GM11168 (cell line): ENCODE data around the gene MED26.
"Not testable (repeated sequence)": the region's sequence is repeated elsewhere in the genome, so short reads cannot be mapped to it uniquely, and the experiment has no call there.

Experiments used
- in situ Hi-C: fragments of 300-500 bp; cut with MboI; formaldehyde crosslinking; loops from one replicate; pipeline ENCODE4 v1.12.0; 2022; ENCODE audit warnings: low sequenced_read_pairs; ENCODE audit not compliant: unreplicated experiment

The MED26 gene

DNA sequence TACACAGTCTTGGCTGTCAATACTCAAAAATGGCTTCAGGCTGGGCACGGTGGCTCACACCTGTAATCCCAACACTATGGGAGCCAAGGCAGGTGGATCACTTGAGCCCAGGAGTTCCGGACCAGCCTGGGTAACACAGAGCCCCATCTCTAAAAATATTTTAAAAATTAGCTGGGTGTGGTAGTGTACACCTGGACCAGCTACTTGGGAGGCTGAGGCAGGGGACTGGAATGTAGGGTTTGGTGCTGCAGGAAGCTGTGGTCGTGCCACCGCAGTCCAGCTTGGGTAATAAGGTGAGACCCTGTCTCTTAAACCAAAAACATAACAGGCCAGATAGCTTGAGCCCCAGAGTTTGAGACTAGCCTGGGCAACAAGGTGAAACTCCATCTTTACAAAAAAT, 79.0 kb downstream of the MED26 start:
- in situ Hi-C loops, result no loop called here

DNA sequence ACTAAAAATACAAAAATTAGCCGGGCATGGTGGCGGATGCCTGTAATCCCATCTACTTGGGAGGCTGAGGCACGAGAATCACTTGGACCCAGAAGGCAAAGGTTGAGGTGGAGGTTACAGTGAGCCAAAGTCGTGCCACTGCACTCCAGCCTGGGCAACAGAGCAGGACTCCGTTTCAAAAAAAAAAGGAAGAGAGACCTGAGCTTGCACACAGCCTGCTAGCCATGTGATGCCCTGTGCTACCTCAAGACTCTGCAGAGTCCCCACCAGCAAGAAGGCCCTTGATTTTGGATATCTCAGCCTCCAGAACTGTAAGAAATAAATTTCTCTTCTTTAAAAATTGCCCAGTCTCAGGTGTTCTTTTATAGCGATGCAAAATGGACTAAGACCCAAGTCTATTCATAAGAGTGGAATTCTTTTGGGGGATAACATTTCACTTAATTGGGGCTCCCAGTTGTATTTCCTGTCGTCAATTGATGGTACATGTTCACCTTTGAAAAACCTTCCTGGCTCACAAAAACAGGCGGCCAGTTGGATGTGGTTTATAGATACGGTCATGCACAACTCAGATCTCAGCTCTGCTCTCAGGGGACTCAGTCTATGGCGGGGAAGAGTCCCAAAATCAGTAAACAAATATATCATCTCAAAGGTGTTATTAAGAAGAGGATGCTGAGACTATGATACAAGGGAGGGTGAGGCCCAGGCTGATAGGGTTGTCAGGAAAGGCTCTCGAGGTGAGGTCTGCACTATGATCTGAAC, 83.4 kb downstream of the MED26 start:
- in situ Hi-C loops, result no loop called here

DNA sequence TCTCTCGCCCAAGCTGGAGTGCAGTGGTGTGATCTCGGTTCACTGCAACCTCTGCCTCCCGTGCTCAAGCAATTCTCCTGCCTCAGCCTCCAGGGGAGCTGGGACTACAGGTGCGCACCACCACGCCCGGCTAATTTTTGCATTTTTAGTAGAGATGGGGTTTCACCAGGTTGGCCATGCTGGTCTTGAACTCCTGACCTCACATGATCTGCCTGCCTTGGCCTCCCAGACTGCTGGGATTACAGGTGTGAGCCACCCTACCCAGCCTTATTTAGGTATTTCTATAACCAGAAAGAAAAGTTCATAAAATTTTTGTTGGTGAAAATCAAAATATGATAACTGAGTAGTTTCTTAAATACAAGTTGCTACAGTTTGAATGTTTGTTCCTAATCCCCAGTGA, 84.3 kb downstream of the MED26 start:
- in situ Hi-C loops, result not testable (repeated sequence)

DNA sequence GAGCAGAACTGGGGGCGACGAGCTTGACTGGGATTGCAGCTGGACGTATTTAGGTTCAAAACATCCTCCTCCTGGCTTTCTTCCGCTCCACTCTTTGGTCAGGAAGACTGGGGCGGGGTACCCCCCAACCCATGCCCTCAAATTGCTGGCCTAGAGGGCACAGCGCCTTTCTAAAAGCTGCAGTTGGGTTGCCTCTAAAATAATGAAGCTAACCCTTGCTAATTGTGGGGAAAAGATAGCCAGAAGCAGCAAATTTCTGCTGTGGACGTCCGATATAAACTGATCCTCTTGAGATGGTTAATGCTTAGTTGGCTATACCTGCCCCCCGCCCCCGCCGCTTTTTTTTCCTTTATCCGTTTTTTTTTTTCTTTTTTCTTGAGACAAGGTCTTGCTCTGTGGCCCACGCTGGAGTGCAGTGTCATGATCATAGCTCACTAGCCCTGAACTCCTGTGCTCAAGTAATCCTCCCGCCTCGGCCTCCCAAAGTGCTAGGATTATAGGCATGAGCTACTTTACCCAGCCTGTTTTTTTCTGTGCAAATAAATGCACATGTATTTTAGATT, 85.0 kb downstream of the MED26 start:
- in situ Hi-C loops, result no loop called here

DNA sequence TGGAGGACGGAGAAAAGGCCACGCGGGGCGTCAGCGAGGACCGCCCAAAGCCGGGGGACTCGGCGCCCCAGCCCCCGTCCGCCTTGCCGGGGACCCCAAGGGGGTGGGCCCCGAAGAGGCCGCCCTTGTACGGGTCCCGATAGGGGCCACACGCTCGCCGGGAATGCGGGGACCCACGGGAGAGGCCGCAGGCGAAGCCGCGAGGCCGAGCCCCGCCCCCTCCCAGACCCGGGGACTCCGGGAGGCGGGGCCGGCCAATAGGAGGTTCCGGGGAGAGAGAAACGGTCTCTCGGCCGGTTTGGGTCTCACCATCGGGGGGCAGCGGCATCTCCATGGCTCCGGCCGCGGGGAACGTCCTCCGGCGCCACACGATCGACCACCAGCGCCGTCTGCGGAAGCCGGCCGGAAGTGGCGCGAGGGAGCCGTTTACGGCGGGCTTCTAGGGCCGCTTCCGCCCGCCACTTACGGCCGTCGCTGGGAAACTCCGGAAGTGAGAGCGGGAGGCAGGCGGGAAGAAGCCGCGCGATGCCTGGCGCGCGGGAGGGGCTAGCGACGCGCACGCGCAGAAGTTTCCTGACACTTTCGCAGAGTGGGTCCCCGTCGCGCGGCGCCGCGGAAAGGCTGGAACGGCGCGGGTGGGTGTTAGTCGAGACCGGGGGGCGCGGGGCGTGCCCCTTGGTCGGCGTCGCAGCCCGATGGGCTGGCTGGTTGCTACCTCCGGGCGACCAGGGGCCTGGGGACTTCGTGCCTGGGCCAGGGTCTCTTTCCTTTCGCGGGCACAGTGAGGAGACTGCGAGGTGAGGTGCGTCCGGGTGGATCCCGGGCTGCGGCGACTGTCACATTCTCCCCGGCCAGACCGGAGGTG, 85.7 kb downstream of the MED26 start, which contains the start of gene CHERP:
TSS of gene CHERP (minus strand) at position 393 of the 865 bp plus-strand sequence. CDS start at position 334, 59 bp downstream.
- in situ Hi-C loops, result no loop called here

DNA sequence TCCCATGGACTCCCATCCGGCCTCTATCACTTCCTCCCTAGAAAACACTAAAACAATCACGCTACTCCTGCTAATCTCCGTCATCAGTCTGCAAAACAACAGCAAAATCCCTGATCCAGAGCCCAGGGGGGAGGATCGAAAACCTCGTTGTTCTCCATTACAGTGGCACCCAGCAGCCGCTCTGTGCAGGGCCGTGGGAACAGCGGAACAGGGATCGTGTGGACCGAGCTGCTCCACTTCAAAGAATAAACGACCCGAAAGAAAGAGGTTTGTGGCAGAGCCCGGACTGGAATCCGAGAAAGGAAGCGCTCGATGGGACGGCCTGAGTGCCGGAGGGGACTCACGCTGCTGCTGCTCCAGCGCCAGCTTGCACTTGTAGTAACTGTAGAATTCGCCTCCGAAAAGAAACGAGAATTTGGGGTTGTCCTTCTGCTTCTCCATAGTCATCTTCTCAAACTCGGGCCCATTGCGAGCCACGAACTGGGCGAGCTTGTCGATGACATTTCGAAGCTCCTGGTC, 86.4 kb downstream of the MED26 start:
- in situ Hi-C loops, result no loop called here

DNA sequence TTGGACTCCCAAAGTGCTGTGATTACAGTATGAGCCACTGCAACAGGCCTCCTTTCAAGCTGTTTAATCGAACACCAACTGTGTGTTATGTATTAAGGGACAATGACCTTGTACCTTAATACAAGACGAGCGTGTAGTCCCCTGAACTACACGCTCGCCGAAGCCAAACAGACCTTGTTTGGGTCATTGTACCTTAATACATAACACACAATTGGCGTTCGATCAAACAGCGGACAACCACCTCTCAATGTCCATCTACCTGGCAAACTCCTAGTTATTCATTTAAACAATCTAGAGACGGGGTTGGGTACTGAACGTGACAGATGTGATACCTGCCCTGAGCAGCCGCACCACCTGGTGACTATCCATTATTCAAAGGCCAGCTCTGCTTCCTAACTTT, 87.1 kb downstream of the MED26 start:
- in situ Hi-C loops, result no loop called here

DNA sequence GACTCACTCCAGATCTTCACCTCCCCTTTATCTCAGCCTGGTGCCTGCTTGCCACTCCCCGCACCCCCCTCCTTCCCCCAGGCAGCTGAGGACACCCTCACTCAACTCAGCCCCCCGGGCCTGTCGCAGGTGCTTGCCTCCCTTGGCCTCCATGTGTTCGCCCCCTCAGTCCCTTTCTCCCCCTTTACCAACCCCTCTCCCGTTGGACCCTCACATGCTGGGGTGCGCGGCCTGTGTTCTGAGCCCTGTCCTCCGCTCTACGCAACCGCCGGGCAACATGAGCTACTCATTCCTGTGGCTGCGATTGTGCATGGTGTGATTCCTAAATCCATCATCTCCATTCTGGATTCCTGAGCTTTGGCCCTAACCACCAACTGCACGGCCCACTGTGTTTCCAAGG, 90.9 kb downstream of the MED26 start:
- in situ Hi-C loops, result no loop called here

DNA sequence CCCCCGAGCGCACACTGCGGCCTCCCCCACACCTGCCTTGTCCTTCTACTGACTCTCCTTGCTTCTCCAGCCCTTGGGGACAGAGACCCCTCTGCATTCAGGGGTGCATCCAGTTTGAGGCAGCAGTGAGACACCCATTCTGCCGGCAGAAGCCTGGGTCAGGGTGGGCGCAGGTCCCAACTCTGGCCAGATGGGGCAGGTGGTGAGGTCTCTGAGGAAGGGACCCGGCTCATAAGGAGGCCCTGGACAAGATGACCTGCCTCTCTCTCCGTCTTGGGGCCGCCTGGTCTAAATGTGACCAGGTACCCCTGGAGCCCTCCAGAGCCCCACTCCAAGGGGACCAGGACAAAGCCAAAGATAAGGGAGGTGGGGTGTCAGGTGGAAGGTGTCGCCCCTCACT, 91.9 kb downstream of the MED26 start:
- in situ Hi-C loops, result no loop called here

DNA sequence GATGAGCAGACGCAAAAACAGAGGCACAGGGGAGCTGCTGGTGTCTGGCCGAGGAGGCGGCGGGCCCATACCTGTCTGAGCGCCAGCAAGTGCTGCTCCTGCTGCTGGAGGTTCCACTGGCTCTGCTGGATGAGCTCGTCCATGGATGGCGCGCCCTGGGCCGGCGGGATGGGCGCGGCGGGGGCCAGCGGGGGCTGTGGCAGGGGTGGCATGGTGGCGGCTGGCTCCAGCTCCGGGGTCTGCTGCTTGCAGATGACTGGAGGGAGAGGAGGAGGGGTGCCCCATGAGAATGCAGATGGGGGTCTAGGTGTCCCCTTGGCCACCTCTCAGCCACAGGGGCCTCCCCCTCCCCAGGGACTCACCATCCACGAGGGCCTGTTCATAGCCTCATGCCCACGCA, 92.6 kb downstream of the MED26 start:
- in situ Hi-C loops, result no loop called here

DNA sequence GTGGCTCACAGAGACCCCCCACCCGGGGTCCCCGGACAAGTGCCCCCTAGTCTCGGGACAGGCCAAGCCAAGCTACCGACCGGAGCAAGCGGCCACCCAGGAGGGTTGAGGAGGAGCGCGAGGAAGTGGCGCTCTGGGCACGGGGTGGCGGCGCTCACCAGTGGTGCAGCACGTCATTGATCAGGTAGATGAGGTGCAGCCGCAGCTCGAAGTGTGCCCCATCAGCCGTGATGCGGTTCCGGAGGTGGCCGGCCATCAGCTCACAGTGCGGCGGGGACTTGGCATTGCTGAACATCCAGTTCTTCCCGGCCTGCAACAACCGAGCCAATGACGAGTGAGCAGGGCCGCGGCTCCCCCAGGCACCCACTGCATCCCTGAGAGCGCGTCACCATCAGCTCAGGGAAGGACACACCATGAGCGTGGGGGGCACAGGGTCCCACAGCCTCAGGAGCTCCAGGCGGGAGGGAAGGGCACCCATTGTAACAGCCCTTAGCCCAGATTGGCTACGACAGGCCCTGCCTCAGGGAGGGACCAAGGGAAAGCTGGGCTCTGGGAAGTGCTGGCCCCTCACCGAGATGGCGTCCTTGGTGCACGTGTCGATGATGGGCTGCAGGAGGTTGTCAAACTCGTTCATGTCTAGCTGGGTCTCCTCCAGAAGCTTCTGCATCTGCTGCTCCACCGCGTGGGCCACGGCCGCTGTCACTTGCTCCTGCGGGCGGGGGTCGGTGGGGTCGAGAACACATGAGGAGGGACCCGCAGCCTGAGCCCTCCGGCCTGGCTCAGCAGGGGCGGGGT, 95.4 kb downstream of the MED26 start:
- in situ Hi-C loops, result no loop called here

DNA sequence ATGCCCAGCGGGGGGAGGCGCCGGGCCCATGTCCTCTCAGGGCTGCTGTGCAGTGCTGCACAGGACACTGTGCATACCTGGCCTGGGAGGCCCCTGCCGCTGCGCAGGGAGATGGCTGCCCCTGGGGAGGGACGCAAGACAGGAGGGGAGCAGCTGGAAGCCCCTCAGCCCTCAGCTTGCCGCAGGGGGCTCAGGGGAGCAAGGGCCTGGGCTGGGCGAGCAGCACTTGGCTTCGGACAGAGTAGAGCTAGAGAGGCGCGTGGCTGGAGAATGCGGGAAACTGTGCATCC, 96.7 kb downstream of the MED26 start:
- in situ Hi-C loops, result no loop called here

DNA sequence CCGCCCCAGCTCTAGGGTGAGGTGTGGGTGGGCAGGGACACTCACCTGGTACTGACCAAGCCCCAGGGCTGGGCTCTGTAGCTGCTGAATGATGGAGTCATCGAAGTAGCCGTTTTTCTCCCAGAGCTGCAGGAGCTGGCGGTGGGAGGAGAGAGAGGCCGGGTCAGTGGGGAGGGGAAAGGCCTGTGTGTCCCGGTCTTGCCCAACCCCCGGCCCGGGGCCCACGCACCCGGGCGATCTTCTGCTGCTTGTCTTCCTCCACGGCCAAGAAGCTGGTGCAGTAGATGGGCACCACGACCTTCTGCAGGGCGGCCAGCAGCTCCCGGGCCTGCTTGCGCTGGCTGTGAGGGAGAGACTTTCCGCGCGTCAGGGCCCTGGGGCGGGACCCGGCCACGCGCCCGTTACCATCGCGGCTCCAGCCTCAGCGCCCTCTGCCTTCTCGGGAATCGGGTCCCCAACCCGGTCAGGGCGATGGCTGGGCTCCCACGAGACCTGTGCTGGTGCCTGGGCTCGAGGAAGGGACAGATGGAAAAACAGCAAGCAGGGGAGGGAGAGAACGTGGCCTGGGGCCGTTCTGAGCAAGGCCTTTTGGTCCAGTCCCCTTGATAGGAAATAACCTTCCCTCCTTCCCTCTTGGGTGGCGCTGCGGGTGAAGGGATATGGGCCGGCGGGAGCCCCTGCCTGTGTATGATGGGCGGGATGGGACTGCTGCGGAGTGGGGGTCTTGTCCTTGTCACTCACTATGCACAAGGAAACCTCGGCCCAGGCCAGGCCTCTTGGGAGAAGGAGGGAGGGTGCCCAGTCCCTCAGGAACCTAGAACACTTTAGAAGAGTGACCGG, 97.2 kb downstream of the MED26 start:
- in situ Hi-C loops, result no loop called here

DNA sequence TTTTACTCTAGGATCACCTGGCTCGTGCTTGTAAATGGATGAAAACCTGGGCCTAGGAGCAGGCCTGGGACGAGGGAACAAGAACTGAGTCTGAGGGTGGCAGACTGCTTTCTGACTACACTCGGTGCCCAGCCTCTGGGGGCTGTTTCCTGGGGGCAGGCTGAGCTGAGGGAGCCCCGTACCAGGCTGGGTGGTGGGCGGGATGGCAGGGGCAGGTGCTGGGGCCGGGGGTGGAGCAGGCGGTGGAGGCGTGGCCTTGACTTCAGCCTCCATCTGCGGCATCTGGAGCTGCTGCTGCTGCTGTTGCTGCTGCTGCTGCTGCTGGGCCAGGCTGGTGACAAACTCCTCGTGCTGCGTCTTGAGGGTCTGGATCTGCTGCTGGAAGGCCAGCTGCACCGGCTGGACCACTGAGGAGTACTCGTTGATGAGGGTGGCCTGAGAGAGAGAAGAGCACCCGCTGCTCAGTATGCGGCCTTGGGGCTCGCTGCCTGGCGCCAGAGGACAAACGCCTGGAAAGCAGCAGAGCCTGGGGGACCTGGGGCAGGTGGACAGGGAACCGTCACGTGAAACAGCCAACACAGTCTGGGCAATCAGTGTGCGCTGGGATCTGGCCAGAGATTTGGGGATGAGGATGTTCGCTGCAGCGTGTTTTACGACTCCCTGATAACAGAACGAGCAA, 98.4 kb downstream of the MED26 start:
- in situ Hi-C loops, result no loop called here

DNA sequence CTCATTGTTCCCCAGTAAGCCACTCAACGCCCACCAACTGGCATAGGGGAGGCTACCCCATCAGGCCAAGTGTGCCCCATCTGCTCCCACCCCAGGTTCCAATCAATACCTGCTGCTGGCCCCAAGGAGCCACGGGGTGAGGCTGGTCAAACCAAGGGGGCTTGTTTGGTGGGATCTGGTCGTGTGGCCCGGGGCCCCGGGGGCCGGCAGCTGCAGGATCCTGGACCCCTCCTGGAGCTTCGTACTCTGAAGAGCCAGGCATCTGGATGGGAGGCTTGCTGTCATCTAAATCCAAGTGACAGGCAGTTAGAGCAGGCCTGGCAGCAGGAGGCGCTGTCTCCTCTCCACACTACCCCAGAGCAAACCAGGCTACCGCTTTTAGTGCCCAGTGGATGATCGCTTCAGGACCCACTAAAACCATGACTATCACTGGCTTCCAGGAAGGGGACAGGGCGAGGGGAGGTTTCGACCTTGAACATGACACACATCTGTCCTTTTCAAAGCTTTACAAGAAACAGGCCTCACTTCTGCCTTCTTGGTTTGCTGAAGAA, 100.0 kb downstream of the MED26 start:
- in situ Hi-C loops, result no loop called here

DNA sequence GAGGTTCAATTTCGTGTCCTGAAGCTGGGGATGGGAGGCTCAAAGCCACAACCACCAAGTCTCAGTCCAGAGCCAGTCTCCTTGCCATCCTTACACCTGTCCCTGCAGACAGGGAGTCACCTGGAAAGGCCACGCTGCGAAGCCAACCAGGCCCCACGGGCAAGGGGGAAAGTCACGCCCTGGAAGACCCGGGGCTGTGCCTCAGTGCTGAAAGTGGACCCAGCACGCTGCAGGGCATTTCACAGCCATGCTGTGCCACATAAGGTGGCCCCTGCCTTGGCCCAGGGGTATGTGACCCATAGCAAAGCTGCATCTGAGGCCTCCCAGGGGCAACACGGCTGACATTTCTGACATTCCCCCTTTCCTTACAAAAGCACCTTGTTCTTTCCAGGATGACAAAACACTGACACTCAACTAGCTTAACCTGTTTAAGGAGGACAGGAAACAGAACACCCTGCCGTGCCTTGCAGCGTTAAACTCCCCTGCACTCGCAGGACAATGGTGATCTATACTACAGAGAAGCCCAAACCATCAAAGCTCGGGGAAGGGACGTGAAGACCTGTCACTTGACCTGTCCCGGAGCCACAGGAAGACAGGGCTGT, 100.6 kb downstream of the MED26 start:
- in situ Hi-C loops, result no loop called here

DNA sequence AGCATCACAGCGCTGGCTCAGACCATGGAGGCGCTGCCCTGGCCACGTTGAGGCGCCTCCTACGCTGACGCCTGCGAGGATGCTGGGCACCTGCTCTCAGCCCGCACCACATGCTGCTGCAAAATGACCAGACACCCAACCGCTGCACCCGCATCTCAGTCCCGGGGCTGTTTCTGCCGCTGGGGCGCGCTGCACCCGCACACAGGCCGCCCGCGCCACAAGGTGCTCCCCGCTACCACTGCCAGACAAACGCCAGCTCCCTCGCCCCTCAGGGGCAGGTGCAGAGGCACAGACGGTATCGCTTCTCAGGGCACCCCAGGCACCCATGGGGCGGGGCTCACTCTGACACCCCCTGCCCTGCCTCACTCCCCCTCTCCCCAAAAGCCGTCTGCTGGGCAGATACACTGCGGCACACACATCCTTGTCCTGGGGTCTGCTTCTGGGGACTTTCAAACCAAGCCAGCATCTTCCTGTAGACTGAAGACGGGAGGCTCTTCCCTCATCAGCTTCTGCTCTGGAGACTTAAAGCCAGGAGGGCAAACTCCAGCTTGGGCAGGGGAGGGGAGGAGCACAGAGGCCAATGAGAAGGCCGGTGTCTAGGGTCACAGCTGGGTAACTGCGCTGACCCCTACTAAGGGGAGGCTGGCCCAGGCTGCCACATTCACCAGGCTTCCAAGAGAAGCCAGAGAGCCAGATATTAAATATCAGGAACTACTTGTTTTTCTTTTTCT, 102.1 kb downstream of the MED26 start:
- in situ Hi-C loops, result no loop called here
